Sigmoid colon (tissue), 7 donors: ENCODE measurements around the gene LST1. TPM values are rescaled to one million over a fixed set of nuclear protein-coding genes. Genes with fewer than 3 reads are reported as not detected.
"Not testable (repeated sequence)": the region's sequence is repeated elsewhere in the genome, so short reads cannot be mapped to it uniquely, and the experiment has no call there.

Experiments used
- DNase-seq: peaks from one replicate; pipeline ENCODE4 v3.0.0-alpha.2; 2019
- H3K27ac ChIP-seq, 4 donors: fragments of 200-600 bp; sonication (generic); one replicate each; pipeline ENCODE4 v1.5.1; 2016 to 2019; ENCODE audit warnings: mild to moderate bottlenecking in 1 of 4
- H3K27me3 ChIP-seq, 3 donors: fragments of 200-600 bp; sonication (generic); one replicate each; pipeline ENCODE4 v1.5.1; 2019; ENCODE audit warnings: mild to moderate bottlenecking in 1 of 3
- H3K36me3 ChIP-seq, 4 donors: fragments of 200-600 bp; sonication (generic); one replicate each; pipeline ENCODE4 v1.5.1; 2016 to 2019
- H3K4me1 ChIP-seq, 4 donors: fragments of 200-600 bp; sonication (generic); one replicate each; pipeline ENCODE4 v1.5.1; 2017 to 2019
- H3K4me3 ChIP-seq, 4 donors: fragments of 200-600 bp; sonication (generic); one replicate each; pipeline ENCODE4 v1.5.1; 2017 to 2019; ENCODE audit warnings: mild to moderate bottlenecking in 2 of 4, moderate library complexity in 1 of 4
- H3K9me3 ChIP-seq, 4 donors: fragments of 200-600 bp in 3 of 4; sonication (generic) in 3 of 4; one replicate each; pipeline versions ENCODE4 v1.5.1 to v1.6.1; 2013 to 2019
- CTCF ChIP-seq, 4 experiments: fragments of 450-650 bp in 3 of 4; fragments of 200-600 bp in 1 of 4; IDR thresholded peaks; one replicate each; pipeline ENCODE4 v1.5.1; 2016 to 2019; ENCODE audit warnings: antibody characterized with exemption in 4 of 4, mild to moderate bottlenecking in 3 of 4, moderate library complexity in 2 of 4
- EP300 ChIP-seq, 4 donors: sonication (generic); formaldehyde crosslinking; IDR thresholded peaks; one replicate each; pipeline ENCODE4 v1.6.1; 2017; ENCODE audit warnings: antibody characterized with exemption in 4 of 4
- POLR2A ChIP-seq, 2 donors: fragments of 450-650 bp; IDR thresholded peaks; one replicate each; pipeline ENCODE4 v1.6.1; 2016; ENCODE audit warnings: antibody characterized with exemption in 2 of 2, mild to moderate bottlenecking in 2 of 2, moderate library complexity in 2 of 2
- POLR2AphosphoS5 ChIP-seq, 4 donors: sonication (generic); formaldehyde crosslinking; IDR thresholded peaks; one replicate each; pipeline ENCODE4 v1.6.1; 2017; ENCODE audit warnings: antibody characterized with exemption in 4 of 4
- WGBS, 2 donors: extraction: QIAGEN DNeasy Blood & Tissue Kit; methylation state at CpG; one replicate each; pipeline ENCODE4 v1.1.7; 2013; 5-methylcytosine and 5-hydroxymethylcytosine counted together
- intact Hi-C: fragments of 100-400 bp; cut with DNase I; formaldehyde crosslinking; loops from one replicate; pipeline ENCODE4 v1.15.1; 2023
- polyA plus RNA-seq, 3 donors: library from polyadenylated mRNA; stranded (reverse); fragments of 200-250 nt; gene quantifications; one replicate each; pipeline ENCODE4 v1.2.3, GENCODE V29; 2013
- total RNA-seq, 4 donors: library from RNA; depleted of rRNA; stranded (reverse); fragments of >200 nt; gene quantifications; one replicate each; pipeline ENCODE4 v1.1.0, GENCODE V29; 2016
- donor health status: healthy with polysubstance abuse.
- donor health status: Bipolar disorder and iron deficiency.
- donor health status: healthy.

The LST1 gene
- total and polyA plus RNA-seq, 7 donors = 1.7 to 34.2 (median 17.0) TPM

GRCh38 chr6:31585491-31585890, 586 bp upstream of the LST1 start:
- H3K27ac ChIP-seq = no peak overlapping the region
- intact Hi-C loops = no loop called here
- H3K4me1 ChIP-seq = peaks cover 0 to 13% (median 12%) of the 10 kb centered on the region in 4 donors
- TF ChIP-seq CTCF (IDR thresholded peaks at IDR 0.05) = no peak
- TF ChIP-seq EP300 (IDR thresholded peaks at IDR 0.05) = no peak
- no peak for TF ChIP-seq POLR2AphosphoS5 (IDR thresholded peaks at IDR 0.05)
- no peak for TF ChIP-seq POLR2A (IDR thresholded peaks at IDR 0.05)
- DNase-seq = no peak
- no peak overlapping the region for H3K4me3 ChIP-seq
- no peaks in the 10 kb centered on the region for H3K36me3 ChIP-seq
- no peaks in the 10 kb centered on the region for H3K9me3 ChIP-seq
- peaks cover 0 to 12% (median 5%) of the 10 kb centered on the region in 3 donors for H3K27me3 ChIP-seq
- 58 to 63% methylated on average over 2 of the region's 2 CpGs for WGBS, 2 donors

- 42 to 64% methylated on average over 9 of the region's 9 CpGs for WGBS, 2 donors
- H3K9me3 ChIP-seq = no peaks in the 10 kb centered on the region
- H3K4me3 ChIP-seq = peak overlapping the region in 1 of 4 donors; percentile 12
These were observed 663 bp downstream of the LST1 start for GRCh38 chr6:31586599-31587281.

GRCh38 chr6:31587791-31588777, 2.0 kb downstream of the LST1 start:
- intact Hi-C loops = no loop called here
- Histone ChIP-seq H3K27me3 (peaks cover 0 to 12% (median 5%) of the 10 kb centered on the region in 3 donors), H3K27ac (peak overlapping the region in 1 of 4 donors; percentile 20), H3K36me3 (no peaks in the 10 kb centered on the region), H3K4me3 (peak overlapping the region in 1 of 4 donors; percentile 12), H3K9me3 (no peaks in the 10 kb centered on the region), H3K4me1 (no peaks in the 10 kb centered on the region)
- WGBS, 2 donors = 52 to 69% methylated on average over 12 of the region's 12 CpGs
- DNase-seq = no peak
- TF ChIP-seq POLR2AphosphoS5 (IDR thresholded peaks at IDR 0.05) (no peak), CTCF (IDR thresholded peaks at IDR 0.05) (no peak), POLR2A (IDR thresholded peaks at IDR 0.05) (no peak), EP300 (IDR thresholded peaks at IDR 0.05) (no peak)

More at GRCh38 chr6:31586599-31587281, 663 bp downstream of the LST1 start:
- no peaks in the 10 kb centered on the region for H3K36me3 ChIP-seq
- TF ChIP-seq EP300 (IDR thresholded peaks at IDR 0.05) (no peak), POLR2AphosphoS5 (IDR thresholded peaks at IDR 0.05) (no peak), CTCF (IDR thresholded peaks at IDR 0.05) (no peak), POLR2A (IDR thresholded peaks at IDR 0.05) (no peak)
- DNase-seq = no peak
- intact Hi-C loops = no loop called here
- H3K4me1 ChIP-seq = peaks cover 0 to 6% (median 4%) of the 10 kb centered on the region in 4 donors
- H3K27ac ChIP-seq = peak overlapping the region in 3 of 4 donors; percentile 14 to 20 (median 20)
- H3K27me3 ChIP-seq = peaks cover 0 to 12% (median 5%) of the 10 kb centered on the region in 3 donors

GRCh38 chr6:31588871-31589650, 3.0 kb downstream of the LST1 start:
- Histone ChIP-seq H3K4me1 (no peaks in the 10 kb centered on the region), H3K36me3 (no peaks in the 10 kb centered on the region), H3K9me3 (no peaks in the 10 kb centered on the region), H3K27ac (no peak overlapping the region), H3K27me3 (peaks cover 0 to 12% (median 5%) of the 10 kb centered on the region in 3 donors), H3K4me3 (no peak overlapping the region)
- no peak for DNase-seq
- no peak for TF ChIP-seq POLR2AphosphoS5 (IDR thresholded peaks at IDR 0.05)
- no peak for TF ChIP-seq EP300 (IDR thresholded peaks at IDR 0.05)
- no peak for TF ChIP-seq CTCF (IDR thresholded peaks at IDR 0.05)
- TF ChIP-seq POLR2A (IDR thresholded peaks at IDR 0.05) = no peak
- intact Hi-C loops = no loop called here
- 58 to 59% methylated on average over 9 of the region's 9 CpGs for WGBS, 2 donors

- intact Hi-C loops, H3K4me1 ChIP-seq, H3K9me3 ChIP-seq, DNase-seq, H3K4me3 ChIP-seq, H3K27ac ChIP-seq, H3K36me3 ChIP-seq: not testable (repeated sequence)
- peaks cover 0 to 12% (median 5%) of the 10 kb centered on the region in 3 donors for H3K27me3 ChIP-seq
- 83 to 87% methylated on average over 5 of the region's 5 CpGs for WGBS, 2 donors
These were observed 4.6 kb downstream of the LST1 start for GRCh38 chr6:31590691-31591090.
